Measurements from ENCODE around the gene ACTG1. TPM values are rescaled to one million over a fixed set of nuclear protein-coding genes. Genes with fewer than 3 reads are reported as not detected.

ACTG1 gene
- total and polyA plus RNA-seq, 2 of the 13 experiments (the other 11 are each of a cell fraction or from before 2014, with no cell fraction given) = 973 to 1,138 TPM

DNA sequence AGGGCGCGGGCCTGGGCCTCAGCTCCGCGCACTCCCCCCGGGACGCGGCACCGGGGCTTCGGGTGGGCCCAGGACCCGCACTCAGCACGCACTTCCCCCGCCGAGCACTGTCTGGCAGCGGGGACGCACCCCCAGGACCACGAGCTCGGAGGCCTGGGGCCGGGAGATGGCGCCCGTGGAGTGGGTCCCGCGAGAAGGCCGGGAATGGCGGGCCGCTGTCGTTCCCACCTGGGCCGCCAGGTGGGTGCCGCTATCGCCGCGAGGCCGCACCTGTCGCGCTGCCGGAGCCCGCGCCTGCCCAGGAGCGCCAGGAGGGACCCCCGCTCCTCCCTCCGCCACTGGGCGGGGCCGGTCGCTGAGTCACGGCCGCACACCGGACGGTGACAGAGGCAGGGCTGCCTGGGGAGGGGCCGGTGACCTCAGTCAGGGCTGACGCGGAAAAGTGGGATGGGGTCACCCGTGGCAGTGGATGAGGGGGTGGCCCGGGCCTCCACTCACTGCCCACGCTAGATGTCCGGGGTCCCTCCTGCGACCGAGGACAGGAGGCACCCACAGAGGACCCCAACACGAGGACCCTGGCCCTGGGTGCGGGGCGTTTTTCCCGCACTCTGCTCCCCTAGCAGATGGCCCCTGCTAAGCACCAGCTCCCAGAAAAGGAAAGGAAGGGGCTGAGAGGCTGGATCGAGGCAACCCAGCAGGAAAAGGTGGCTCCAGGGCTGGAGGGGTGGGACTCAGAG is 6.9 kb upstream of the ACTG1 start (continued):
- TF ChIP-seq YEATS4 (CRISPR knock-in tag; IDR thresholded peaks at IDR 0.05; ENCODE audit: borderline replicate concordance) = no peak
- peak; percentile 30; the same call in 1 of the 2 replicates for TF ChIP-seq RBFOX2 (IDR thresholded peaks at IDR 0.05; ENCODE audit: low read depth, low read length)
- TF ChIP-seq CHD4 (IDR thresholded peaks at IDR 0.05; ENCODE audit: borderline replicate concordance, low read length) = no peak
- no peak for TF ChIP-seq SOX13 (IDR thresholded peaks at IDR 0.05)
- TF ChIP-seq SOX13 (CRISPR knock-in tag; conservative IDR thresholded peaks at IDR 0.05 in 1 of 2, IDR thresholded peaks at IDR 0.05 in 1 of 2) = no peak
- TF ChIP-seq SSRP1 (CRISPR knock-in tag; IDR thresholded peaks at IDR 0.05) = no peak
- TF ChIP-seq ZBTB7B (CRISPR knock-in tag; IDR thresholded peaks at IDR 0.05) = peak; percentile 62; the same call in 1 of the 2 replicates
- TF ChIP-seq CSRNP1 (CRISPR knock-in tag; IDR thresholded peaks at IDR 0.05) = no peak
- no peak; the same call in 1 of the 2 replicates for TF ChIP-seq KIAA2018 (CRISPR knock-in tag; IDR thresholded peaks at IDR 0.05; ENCODE audit: borderline replicate concordance)
- TF ChIP-seq, protein P1, sequence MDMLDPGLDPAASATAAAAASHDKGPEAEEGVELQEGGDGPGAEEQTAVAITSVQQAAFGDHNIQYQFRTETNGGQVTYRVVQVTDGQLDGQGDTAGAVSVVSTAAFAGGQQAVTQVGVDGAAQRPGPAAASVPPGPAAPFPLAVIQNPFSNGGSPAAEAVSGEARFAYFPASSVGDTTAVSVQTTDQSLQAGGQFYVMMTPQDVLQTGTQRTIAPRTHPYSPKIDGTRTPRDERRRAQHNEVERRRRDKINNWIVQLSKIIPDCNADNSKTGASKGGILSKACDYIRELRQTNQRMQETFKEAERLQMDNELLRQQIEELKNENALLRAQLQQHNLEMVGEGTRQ (IDR thresholded peaks at IDR 0.05; ENCODE audit: low read depth, low read length) = no peak
- TF ChIP-seq, protein P1 (CRISPR knock-in tag; IDR thresholded peaks at IDR 0.05; ENCODE audit: borderline replicate concordance) = no peak
- TF ChIP-seq ZNF292 (CRISPR knock-in tag; IDR thresholded peaks at IDR 0.05; ENCODE audit: borderline replicate concordance, low read depth) = no peak
- no peak for TF ChIP-seq MAF1 (CRISPR knock-in tag; IDR thresholded peaks at IDR 0.05; ENCODE audit: borderline replicate concordance)
- no peak; the same call in 1 of the 2 replicates for TF ChIP-seq THAP7 (CRISPR knock-in tag; IDR thresholded peaks at IDR 0.05)
- TF ChIP-seq GPN1 (CRISPR knock-in tag; IDR thresholded peaks at IDR 0.05; ENCODE audit: borderline replicate concordance) = no peak
